Astrocyte of the spinal cord (primary cell): ENCODE measurements around the gene CNNM3.

Experiments
- DNase-seq: peaks from one replicate; pipeline ENCODE4 v3.0.0; 2011; ENCODE audit warnings: low read depth, low spot score
- H3K4me3 ChIP-seq: 2 replicates; pipeline ENCODE4 v1.5.1; 2011; ENCODE audit warnings: low read depth, mild to moderate bottlenecking, low read length, moderate library complexity
- CTCF ChIP-seq: IDR thresholded peaks from 2 replicates; pipeline ENCODE4 v1.5.1; 2012; ENCODE audit warnings: low read depth, mild to moderate bottlenecking, low read length, inconsistent platforms
- in situ Hi-C: cut with HindIII; loops from 2 replicates; pipeline ENCODE4 v1.10.0; 2017; ENCODE audit warnings: low sequenced_read_pairs

The CNNM3 gene

GRCh38 chr2:96823198-96823597 lies 7.1 kb downstream of the CNNM3 start:
- no peak overlapping the region for H3K4me3 ChIP-seq
- TF ChIP-seq CTCF, result no peak
- in situ Hi-C loops, result loop anchor here (25.0 kb wide), 2 partner anchors 136 to 261 kb away; no protein-coding TSS in a partner anchor
- no peak for DNase-seq

- H3K4me3 ChIP-seq, result no peak overlapping the region
- DNase-seq, result peak; percentile 56
- no peak for TF ChIP-seq CTCF
- in situ Hi-C loops, result loop anchor here (25.0 kb wide), 2 partner anchors 137 to 262 kb away; no protein-coding TSS in a partner anchor
Measured at GRCh38 chr2:96824079-96824870, 8.2 kb downstream of the CNNM3 start.

- no peak for TF ChIP-seq CTCF
- no peak for DNase-seq
- in situ Hi-C loops, result no loop called here
- H3K4me3 ChIP-seq, result no peak overlapping the region
Measured at GRCh38 chr2:96825057-96825456, 9.0 kb downstream of the CNNM3 start.

GRCh38 chr2:96826546-96827278 lies 10.6 kb downstream of the CNNM3 start:
- in situ Hi-C loops, result no loop called here
- no peak for DNase-seq

GRCh38 chr2:96828436-96828835 lies 12.4 kb downstream of the CNNM3 start:
- H3K4me3 ChIP-seq, result no peak overlapping the region
- in situ Hi-C loops, result no loop called here
- no peak for DNase-seq
- TF ChIP-seq CTCF, result no peak

More at GRCh38 chr2:96826546-96827278, 10.6 kb downstream of the CNNM3 start:
- no peak overlapping the region for H3K4me3 ChIP-seq
- TF ChIP-seq CTCF, result no peak

GRCh38 chr2:96828874-96829273 lies 12.8 kb downstream of the CNNM3 start:
- in situ Hi-C loops, result no loop called here
- DNase-seq, result no peak
- no peak for TF ChIP-seq CTCF
- no peak overlapping the region for H3K4me3 ChIP-seq
